Fibroblast of gingiva (primary cell): ENCODE results near the gene SPPL2A.
A peak's percentile ranks its signal among the peaks of the same experiment; 100 is the strongest.
"Not testable (repeated sequence)": the region's sequence is repeated elsewhere in the genome, so short reads cannot be mapped to it uniquely, and the experiment has no call there.

Experiments used
- DNase-seq: peaks from one replicate; pipeline ENCODE4 v3.0.0-alpha.2; 2011; ENCODE audit warnings: low read depth

SPPL2A gene

GRCh38 chr15:50765195-50765967, at the start of gene SPPL2A:
TSS of gene SPPL2A (minus strand) at chr15:50765706. CDS start at chr15:50765533, 173 bp downstream.
- peak; percentile 95 for DNase-seq

- DNase-seq, result no peak
Observed at GRCh38 chr15:50814634-50815033, 49.1 kb upstream of the SPPL2A start.

- DNase-seq, result peak; percentile 34
Observed at GRCh38 chr15:50813865-50814264, 48.4 kb upstream of the SPPL2A start.

- DNase-seq, result no peak
Observed at GRCh38 chr15:50813089-50813488, 47.6 kb upstream of the SPPL2A start.

- DNase-seq, result not testable (repeated sequence)
Observed at GRCh38 chr15:50812181-50812506, 46.6 kb upstream of the SPPL2A start.

GRCh38 chr15:50811461-50812180, 46.1 kb upstream of the SPPL2A start:
- not testable (repeated sequence) for DNase-seq

GRCh38 chr15:50810128-50810527, 44.6 kb upstream of the SPPL2A start:
- DNase-seq, result no peak

GRCh38 chr15:50808728-50809127, 43.2 kb upstream of the SPPL2A start:
- no peak for DNase-seq

GRCh38 chr15:50803479-50804180, 38.1 kb upstream of the SPPL2A start:
- DNase-seq, result no peak

GRCh38 chr15:50800715-50801114, 35.2 kb upstream of the SPPL2A start:
- no peak for DNase-seq

GRCh38 chr15:50798684-50799083, 33.2 kb upstream of the SPPL2A start:
- no peak for DNase-seq

GRCh38 chr15:50797926-50798325, 32.4 kb upstream of the SPPL2A start:
- DNase-seq, result no peak

- no peak for DNase-seq
Observed at GRCh38 chr15:50791486-50791885, 26.0 kb upstream of the SPPL2A start.

- no peak for DNase-seq
Observed at GRCh38 chr15:50790778-50791453, 25.4 kb upstream of the SPPL2A start.

GRCh38 chr15:50786871-50787270, 21.4 kb upstream of the SPPL2A start:
- no peak for DNase-seq

- DNase-seq, result no peak
Observed at GRCh38 chr15:50786438-50786837, 20.9 kb upstream of the SPPL2A start.

GRCh38 chr15:50783895-50784294, 18.4 kb upstream of the SPPL2A start:
- DNase-seq, result no peak

- no peak for DNase-seq
Observed at GRCh38 chr15:50783411-50783810, 17.9 kb upstream of the SPPL2A start.

- no peak for DNase-seq
Observed at GRCh38 chr15:50778086-50778485, 12.6 kb upstream of the SPPL2A start.

GRCh38 chr15:50777042-50777441, 11.5 kb upstream of the SPPL2A start:
- DNase-seq, result no peak

- DNase-seq, result no peak
Observed at GRCh38 chr15:50774450-50774849, 8.9 kb upstream of the SPPL2A start.

- no peak for DNase-seq
Observed at GRCh38 chr15:50773389-50773788, 7.9 kb upstream of the SPPL2A start.
